ENCODE measurements around the gene GRM7.

DNA sequence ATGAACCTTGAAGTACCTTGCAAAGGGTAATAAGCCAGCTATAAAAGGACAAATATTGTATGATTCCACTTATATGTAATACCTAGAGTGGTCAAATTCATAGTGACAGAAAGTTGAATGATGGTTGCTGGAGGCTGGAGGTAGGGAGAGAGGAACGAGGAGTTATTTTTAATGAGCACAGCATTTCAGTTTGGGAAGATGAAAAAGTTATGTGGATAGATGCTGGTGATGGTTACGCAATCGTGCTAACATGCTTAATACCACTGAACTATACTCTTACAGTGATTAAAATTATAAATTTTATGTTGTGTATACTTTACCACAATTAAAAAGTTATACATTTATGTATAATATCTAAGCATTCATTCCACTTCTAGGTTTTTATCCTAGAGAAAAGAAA is 168.6 kb downstream of the GRM7 start:
- TF ChIP-seq EP300 (IDR thresholded peaks at IDR 0.05) (no peak), POLR2A (IDR thresholded peaks at IDR 0.05) (no peak), POLR2AphosphoS5 (IDR thresholded peaks at IDR 0.05) (no peak)
- TF ChIP-seq, protein P1, sequence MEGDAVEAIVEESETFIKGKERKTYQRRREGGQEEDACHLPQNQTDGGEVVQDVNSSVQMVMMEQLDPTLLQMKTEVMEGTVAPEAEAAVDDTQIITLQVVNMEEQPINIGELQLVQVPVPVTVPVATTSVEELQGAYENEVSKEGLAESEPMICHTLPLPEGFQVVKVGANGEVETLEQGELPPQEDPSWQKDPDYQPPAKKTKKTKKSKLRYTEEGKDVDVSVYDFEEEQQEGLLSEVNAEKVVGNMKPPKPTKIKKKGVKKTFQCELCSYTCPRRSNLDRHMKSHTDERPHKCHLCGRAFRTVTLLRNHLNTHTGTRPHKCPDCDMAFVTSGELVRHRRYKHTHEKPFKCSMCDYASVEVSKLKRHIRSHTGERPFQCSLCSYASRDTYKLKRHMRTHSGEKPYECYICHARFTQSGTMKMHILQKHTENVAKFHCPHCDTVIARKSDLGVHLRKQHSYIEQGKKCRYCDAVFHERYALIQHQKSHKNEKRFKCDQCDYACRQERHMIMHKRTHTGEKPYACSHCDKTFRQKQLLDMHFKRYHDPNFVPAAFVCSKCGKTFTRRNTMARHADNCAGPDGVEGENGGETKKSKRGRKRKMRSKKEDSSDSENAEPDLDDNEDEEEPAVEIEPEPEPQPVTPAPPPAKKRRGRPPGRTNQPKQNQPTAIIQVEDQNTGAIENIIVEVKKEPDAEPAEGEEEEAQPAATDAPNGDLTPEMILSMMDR (IDR thresholded peaks at IDR 0.05), result no peak
